PFSK-1 (cell line): Measurements from ENCODE around the gene FRMPD4.

ENCODE experiments used
- POLR2AphosphoS5 ChIP-seq: IDR thresholded peaks from 2 replicates; pipeline ENCODE4 v1.6.1; 2012; ENCODE audit warnings: low read depth, mild to moderate bottlenecking, control low read depth, low read length, moderate library complexity
- TAF1 ChIP-seq: IDR thresholded peaks from 2 replicates; pipeline ENCODE4 v1.6.1; 2012; ENCODE audit warnings: low read length, control low read depth, borderline replicate concordance; ENCODE audit not compliant: insufficient read depth
- TF ChIP-seq, protein P1 (sequence below), 2 experiments: IDR thresholded peaks; 2 replicates each; pipeline versions ENCODE4 v1.6.1 to v1.8.0; 2011 to 2012; ENCODE audit warnings: low read depth in 2 of 2, low read length in 2 of 2, control low read depth in 1 of 2, inconsistent platforms in 1 of 2, mild to moderate bottlenecking in 1 of 2, moderate library complexity in 1 of 2; ENCODE audit not compliant: insufficient read depth in 1 of 2

DNA sequence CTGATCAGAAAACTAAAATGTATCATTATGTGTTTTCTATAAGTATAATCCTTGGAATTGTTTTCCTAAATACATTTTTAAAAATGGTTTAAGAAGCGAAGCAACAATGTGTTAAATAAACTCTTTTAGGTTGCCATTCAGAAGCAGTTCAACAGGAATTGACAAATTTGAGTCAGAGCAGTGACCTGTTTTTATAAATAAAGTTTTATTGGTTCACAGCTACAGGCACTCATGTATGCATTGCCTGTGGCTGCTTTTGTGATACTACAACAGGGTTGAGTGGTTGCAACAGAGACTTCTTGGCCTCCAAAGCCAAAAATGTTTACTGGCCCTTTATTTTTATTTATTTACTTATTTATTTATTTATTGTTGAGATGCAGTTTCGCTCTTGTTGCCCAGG lies 99.5 kb downstream of the FRMPD4 start:
- TF ChIP-seq, protein P1, sequence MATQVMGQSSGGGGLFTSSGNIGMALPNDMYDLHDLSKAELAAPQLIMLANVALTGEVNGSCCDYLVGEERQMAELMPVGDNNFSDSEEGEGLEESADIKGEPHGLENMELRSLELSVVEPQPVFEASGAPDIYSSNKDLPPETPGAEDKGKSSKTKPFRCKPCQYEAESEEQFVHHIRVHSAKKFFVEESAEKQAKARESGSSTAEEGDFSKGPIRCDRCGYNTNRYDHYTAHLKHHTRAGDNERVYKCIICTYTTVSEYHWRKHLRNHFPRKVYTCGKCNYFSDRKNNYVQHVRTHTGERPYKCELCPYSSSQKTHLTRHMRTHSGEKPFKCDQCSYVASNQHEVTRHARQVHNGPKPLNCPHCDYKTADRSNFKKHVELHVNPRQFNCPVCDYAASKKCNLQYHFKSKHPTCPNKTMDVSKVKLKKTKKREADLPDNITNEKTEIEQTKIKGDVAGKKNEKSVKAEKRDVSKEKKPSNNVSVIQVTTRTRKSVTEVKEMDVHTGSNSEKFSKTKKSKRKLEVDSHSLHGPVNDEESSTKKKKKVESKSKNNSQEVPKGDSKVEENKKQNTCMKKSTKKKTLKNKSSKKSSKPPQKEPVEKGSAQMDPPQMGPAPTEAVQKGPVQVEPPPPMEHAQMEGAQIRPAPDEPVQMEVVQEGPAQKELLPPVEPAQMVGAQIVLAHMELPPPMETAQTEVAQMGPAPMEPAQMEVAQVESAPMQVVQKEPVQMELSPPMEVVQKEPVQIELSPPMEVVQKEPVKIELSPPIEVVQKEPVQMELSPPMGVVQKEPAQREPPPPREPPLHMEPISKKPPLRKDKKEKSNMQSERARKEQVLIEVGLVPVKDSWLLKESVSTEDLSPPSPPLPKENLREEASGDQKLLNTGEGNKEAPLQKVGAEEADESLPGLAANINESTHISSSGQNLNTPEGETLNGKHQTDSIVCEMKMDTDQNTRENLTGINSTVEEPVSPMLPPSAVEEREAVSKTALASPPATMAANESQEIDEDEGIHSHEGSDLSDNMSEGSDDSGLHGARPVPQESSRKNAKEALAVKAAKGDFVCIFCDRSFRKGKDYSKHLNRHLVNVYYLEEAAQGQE (IDR thresholded peaks at IDR 0.05; ENCODE audit: insufficient read depth in 1 of 2, low read depth in 2 of 2, low read length in 2 of 2), result no peak
- no peak for TF ChIP-seq POLR2AphosphoS5
- no peak for TF ChIP-seq TAF1
